Right renal pelvis (tissue), 4 donors: Measurements from ENCODE around the gene UGT1A10. TPM values are rescaled to one million over a fixed set of nuclear protein-coding genes. Genes with fewer than 3 reads are reported as not detected.
"Not testable (repeated sequence)": the region's sequence is repeated elsewhere in the genome, so short reads cannot be mapped to it uniquely, and the experiment has no call there.

Experiments
- DNase-seq, 4 donors: peaks; one replicate each; pipeline ENCODE4 v3.0.0-alpha.2; 2013; ENCODE audit warnings: low read depth in 4 of 4, low spot score in 3 of 4, missing footprints in 1 of 4
- polyA plus RNA-seq, 4 donors: library from polyadenylated mRNA; unstranded; fragments of 120-200 nt; gene quantifications; one replicate each; pipeline ENCODE4 v1.2.1, GENCODE V29; 2013; ENCODE audit not compliant: insufficient read length in 4 of 4

The UGT1A10 gene
- polyA plus RNA-seq, 4 donors = 0.03 TPM; not detected in 3

DNA sequence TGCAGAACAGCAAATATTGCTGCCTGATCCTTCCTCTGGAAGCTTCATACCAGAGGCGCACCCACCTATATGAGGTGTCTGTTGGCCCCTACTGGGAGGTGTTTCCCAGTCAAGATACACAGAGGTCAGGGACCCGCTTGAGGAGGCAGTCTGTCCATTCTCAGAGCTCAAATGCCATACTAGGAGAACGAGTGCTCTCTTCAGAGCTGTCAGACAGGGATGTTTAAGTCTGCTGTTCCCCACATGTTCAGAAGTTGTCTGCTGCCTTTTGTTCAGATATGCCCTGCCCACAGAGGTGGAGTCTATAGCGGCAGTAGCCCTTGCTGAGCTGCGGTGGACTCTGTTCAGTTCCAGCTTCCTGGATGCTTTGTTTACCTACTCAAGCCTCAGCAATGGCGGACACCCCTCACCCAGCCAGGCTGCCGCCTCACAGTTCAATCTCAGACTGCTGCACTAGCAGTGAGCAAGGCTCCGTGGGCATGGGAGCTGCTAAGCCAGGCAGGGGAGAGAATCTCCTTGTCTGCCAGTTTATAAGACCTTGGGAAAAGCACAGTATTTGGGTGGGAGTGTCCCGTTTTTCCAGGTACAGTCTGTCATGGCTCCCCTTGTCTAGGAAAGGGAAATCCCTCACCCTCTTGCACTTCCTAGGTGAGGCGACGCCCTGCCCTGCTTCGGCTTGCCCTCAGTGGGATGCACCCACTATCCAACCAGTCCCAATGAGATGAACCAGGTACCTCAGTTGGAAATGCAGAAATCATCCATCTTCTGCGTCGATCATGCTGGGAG is 100.8 kb downstream of the UGT1A10 start:
- not testable (repeated sequence) for DNase-seq

DNA sequence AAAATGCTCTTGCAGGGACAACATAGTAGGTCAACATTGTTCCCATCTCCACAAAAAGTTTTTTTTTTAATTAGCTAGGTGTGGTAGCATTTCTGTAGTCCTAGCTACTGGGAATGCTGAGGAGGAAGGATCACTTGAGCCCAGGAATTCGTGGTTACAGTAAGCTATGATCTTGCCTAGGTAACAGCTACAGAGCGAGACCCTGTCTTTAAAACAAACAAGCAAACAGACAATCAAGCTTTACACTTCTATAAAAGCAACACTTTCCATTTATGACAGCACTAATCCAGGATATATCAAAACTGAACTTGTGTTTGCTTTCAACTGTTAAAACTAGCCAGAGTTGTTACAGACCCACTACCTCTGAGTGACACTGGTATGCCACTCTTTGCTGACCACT is 104.6 kb downstream of the UGT1A10 start:
- no peak for DNase-seq

DNA sequence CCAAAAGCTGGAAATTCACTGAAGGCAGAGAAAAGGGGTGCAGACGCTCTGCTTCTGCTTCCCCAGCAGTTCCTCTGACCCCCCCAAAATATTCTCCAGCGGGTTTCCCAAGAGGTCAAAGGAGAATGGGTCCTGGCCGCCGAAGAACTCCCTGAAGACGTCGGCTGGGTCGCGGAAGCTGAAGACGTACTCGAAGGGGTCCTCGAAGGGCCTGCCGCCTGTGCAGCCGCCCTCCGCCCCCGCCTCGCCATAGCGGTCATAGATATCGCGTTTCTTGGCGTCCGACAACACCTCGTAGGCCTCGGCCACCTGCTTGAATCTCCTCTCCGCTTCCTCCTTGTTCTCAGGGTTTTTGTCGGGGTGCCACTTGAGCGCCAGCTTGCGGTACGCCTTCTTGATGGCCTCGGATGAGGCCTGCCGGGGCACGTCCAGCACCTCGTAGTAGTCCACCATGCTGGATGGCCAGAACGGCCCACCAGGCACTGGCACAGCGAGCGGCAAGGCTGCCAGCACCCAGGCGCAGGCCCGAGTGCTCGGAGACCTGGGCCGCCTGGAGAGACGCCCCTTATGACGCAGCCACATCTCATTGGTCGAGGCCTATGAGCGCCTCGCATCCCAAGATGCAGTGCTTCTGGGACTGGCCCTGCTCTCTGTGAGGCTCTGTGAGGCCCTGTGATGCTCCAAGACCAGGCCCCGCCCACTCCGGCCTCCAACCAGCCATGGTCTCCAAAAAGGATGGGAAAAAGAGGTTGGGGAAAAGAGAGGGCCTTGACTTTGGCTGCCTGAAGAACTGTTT is 107.4 kb downstream of the UGT1A10 start:
- no peak for DNase-seq

DNA sequence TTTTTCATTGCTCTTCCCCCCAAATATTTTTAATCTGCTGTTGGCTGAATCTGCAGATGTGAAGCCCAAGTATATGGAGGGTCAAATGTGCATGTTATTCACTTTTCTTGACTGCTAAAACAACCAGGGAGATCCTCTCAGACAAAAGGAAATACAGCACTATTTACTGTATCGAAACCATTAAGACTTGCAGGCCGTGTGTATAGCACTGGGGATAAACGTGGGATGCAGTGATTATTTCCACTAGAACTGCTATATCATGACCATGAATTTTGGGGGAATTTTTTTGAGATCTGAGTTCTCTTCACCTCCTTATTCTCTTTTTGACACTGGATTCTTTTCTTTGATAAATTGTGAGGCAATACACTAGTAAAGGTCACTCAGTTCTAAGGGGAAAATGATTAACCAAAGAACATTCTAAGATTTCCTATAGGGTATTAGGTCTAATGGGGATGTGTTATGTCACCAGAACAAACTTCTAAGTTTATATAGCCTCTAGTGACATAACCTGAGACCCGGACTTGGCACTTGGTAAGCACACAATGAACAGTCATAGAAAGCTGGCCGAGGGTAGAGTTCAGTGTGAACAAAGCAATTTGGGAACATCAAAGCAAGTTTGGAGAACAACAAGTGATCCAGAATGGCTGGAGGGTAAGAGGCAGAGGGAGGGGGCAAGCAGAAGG is 109.0 kb downstream of the UGT1A10 start:
- no peak for DNase-seq

DNA sequence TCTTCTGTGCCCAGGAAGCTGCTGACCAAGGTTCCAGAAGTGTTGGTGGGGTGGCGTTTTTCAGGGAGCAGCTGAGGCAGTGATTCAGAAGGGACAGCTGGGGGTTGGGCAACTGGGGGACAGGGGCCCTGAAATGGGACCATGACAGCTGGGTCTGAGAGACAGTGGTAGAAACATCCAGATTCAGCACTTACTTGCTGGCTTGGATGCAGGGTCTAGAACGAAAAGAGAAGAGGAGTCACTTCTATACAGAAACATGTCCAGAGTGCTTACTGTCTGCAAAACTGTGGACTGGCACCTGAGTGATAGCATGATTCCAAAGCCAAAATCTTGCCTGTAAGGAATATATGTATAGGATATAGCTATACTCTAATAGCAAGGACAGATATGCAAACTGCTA is 109.6 kb downstream of the UGT1A10 start:
- not testable (repeated sequence) for DNase-seq

DNA sequence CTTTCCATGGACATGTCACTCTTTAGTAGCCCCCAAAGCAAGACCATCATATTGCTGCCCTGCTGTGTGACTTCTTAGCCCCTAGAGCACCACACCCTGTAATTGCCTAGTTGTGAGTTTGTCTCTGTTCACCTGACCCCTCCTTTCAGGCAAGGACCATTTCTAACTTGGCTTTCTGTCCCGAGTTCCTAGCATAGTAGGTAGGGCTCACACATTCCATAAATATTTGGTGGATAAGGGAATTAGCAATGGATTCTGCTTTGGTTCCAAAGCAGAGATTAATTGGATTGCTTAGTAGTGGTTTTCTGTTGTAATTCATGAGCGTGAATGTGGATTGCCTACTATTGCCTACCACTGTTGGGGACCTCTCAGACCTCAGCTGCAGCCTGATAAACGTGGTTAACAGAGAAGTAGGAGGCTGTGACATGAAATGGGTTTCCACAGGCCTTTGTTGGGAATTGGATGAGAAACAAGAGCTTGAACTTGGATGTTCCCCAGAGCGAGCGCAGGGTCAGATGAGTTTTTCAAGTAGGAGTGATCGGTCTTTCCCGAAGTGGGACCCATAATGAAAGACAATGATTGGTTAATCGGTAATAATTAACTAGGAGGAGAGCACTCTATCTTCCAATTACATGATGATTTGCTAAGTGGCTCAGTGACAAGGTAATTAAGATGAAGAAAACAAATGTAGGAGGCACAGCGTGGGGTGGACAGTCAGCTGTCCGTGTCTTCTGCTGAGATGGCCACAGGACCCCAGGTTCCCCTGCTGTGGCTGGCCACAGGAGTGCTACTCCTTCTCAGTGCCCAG is 110.4 kb downstream of the UGT1A10 start:
- no peak for DNase-seq

DNA sequence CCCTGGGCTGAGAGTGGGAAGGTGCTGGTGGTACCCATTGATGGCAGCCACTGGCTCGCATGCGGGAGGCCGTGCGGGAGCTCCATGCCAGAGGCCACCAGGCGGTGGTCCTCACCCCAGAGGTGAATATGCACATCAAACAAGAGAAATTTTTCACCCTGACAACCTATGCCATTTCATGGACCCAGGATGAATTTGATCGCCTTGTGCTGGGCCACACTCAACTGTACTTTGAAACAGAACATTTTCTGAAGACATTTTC is 111.0 kb downstream of the UGT1A10 start:
- no peak for DNase-seq

DNA sequence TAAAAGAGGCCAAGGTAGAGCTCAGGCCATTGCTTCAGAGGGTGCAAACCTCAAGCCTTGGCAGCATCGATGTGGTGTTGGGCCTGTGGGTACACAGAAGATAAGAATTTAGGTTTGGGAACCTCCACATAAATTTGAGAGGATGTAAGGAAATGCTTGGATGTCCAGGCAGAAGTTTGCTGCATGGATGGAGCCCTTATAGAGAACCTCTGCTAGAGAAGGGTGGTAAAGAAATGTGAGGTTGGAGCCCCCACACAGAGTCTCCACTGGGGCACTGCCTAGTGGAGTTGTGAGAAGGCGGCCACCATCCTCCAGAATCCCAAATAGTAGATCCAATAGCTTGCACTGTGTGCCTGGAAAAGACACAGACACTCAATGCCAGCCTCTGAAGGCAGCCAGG is 114.4 kb downstream of the UGT1A10 start:
- DNase-seq = not testable (repeated sequence)

DNA sequence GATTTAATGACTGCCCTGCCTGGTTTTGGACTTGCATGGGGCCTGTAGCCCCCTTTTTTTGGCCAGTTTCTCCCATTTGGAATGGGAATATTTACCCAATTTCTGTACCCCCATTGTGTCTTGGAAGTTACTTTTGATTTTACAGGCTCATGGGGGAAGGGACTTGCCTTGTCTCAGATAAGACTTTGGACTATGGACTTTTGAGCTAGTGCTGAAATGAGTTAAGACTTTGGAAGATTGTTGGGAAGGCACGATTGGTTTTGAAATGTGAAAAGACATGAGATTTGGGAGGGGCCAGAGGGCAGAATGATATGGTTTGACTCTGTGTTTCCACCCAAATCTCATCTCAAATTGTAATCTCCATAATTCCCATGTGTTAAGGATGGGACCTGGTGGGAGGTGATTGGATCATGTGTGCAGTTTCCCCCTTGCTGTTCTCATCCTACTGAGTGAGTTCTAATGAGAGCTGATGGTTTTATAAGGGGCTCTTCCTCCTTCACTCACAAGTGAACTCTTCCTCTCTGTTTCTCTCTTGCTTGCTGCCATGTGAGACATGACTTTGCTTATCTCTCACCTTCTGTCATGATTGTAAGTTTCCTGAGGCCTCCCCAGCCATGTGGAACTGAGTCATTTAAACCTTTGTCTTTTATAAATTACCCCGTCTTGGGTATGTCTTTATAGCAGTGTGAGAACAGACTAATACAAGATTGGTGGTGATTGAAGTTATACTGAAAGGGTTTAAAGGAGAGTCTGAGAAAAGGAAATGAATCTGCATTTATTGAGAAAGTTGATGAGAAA is 115.2 kb downstream of the UGT1A10 start:
- DNase-seq = not testable (repeated sequence)

DNA sequence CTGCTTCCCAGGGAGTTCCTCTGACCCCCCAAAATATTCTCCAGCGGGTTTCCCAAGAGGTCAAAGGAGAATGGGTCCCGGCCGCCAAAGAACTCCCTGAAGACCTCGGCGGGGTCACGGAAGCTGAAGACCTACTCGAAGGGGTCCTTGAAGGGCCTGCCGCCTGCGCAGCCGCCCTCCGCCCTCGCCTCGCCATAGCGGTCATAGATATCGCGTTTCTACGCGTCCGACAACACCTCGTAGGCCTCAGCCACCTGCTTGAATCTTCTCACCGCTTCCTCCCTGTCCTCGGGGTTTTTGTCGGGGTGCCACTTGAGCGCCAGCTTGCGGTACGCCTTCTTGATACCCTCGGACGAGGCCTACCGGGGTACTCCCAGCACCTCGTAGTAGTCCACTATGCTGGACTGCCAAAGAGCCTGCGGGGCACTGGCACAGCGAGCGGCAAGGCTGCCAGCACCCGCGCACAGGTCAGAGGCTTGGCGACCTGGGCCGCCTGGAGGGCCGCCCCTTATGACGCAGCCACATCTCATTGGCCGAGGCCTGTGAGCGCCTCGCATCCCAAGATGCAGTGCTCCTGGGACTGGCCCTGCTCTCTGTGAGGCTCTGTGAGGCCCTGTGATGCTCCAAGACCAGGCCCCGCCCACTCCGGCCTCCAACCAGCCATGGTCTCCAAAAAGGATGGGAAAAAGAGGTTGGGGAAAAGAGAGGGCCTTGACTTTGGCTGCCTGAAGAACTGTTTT is 118.8 kb downstream of the UGT1A10 start:
- DNase-seq = no peak

DNA sequence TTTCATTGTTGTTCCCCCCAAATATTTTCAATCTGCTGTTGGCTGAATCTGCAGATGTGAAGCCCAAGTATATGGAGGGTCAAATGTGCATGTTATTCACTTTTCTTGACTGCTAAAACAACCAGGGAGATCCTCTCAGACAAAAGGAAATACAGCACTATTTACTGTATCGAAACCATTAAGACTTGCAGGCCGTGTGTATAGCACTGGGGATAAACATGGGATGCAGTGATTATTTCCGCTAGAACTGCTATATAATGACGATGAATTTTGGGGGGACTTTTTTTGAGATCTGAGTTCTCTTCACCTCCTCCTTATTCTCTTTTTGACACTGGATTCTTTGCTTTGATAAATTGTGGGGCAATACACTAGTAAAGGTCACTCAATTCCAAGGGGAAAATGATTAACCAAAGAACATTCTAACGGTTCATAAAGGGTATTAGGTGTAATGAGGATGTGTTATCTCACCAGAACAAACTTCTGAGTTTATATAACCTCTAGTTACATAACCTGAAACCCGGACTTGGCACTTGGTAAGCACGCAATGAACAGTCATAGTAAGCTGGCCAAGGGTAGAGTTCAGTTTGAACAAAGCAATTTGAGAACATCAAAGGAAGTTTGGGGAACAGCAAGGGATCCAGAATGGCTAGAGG is 120.3 kb downstream of the UGT1A10 start:
- DNase-seq = no peak

DNA sequence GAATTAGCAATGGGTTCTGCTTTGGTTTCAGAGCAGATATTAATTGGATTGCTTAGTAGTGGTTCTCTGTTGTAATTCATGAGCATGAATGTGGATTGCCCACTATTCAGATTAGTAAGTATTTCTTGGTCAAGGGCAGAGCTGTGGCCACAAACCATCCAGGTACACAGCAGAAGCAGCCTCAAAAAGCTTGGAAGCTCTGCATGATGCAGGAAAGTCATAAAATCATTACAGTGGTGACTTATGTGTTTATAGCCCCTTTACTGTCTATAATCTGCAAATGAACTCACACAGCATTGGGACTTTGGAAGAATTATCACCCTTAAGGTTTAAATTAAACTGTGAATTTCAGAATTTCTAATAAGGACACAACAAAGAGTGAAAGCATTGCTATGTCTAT is 121.9 kb downstream of the UGT1A10 start:
- DNase-seq = no peak

DNA sequence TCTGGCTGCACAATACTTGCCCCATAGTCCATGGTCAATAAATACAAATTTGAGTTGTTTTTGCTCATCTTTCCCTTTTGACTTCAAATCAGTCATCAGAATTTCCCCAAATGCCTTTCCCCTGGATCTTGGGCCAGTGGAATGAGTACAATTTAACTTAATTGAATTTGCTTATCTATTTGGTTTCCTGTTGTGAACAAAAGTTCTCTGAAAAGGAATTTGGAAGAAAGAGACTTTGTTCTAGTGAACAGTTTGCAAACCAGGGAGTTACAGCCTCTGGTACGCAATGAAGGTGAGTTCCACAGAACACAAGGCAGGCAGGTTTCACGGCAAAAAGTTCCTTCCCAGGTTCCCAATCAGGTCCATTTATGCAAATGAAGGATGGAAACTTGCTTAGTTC is 122.6 kb downstream of the UGT1A10 start:
- DNase-seq = no peak

DNA sequence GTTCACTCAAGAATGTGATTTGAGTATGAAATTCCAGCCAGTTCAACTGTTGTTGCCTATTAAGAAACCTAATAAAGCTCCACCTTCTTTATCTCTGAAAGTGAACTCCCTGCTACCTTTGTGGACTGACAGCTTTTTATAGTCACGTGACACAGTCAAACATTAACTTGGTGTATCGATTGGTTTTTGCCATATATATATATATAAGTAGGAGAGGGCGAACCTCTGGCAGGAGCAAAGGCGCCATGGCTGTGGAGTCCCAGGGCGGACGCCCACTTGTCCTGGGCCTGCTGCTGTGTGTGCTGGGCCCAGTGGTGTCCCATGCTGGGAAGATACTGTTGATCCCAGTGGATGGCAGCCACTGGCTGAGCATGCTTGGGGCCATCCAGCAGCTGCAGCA is 123.8 kb downstream of the UGT1A10 start, which contains the start of gene UGT1A1:
TSS of gene UGT1A1 (plus strand) at position 228 of the 400 bp plus-strand sequence. CDS start at position 246, 18 bp downstream.
- no peak for DNase-seq

DNA sequence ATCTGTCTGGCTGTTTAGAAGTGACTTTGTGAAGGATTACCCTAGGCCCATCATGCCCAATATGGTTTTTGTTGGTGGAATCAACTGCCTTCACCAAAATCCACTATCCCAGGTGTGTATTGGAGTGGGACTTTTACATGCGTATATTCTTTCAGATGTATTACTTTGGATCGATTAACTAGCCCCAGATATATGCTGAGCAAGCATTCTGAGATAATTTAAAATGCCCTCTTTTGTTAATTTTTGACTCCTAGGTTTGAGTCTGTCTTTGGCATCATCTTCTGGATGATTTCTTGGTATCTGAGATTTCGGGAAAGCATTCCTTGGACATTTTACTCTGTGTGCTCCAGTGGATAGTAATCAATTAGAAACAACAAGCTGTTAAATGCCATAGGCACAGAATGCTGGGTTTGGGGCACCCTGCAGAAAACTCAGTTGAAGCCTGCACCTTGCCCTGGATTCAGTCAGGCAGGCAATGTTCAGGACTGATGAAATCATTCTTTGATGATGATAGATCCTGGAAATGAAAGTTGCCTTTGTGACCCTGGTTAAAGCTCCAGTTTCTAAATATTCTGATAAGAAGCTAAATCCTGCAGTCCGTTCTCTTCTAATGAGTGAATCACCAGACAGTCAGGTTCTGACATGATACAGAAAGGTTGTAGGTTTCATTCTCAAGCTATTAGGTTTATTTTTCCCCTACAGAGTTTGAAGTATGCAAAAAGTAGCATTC is 125.0 kb downstream of the UGT1A10 start:
- DNase-seq = no peak

DNA sequence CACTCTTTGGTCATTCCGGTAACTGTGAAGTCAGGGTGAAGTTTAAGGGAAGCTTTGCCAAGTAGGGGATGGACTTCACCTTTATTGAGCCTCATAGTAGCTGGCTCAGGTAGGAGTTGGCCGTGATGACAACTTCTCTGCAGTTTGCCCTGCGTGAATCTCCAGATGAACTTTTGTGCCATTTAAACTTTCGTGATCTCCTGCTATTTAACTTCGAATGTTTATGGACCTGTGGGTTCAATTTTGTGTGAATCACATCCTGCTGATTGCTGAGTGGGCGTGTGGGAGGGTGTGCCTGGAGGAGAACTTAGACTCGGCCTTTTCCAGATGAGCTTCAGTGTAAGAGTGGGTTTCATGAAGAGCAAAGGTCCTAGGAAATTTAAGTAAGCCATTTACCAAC is 128.0 kb downstream of the UGT1A10 start:
- DNase-seq = no peak

DNA sequence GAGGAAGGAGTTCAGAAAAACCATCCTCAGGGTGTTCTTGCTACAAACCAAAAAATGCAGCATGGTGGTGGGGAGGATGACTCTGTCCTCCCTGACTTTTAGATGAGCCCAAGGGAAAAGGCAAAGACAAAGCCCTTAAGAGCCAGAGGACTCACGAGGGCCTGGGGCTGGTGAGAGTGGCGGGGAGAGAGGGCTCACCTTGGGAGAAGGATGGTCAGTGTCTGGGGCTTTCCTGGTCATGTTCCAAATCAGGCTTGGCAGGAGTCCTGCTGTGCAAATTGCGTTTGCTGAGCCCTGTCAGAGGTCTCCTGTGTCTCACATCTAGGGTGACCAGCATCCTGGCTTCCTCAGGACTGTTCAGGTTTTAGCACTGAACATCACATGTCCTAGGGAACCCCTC is 128.5 kb downstream of the UGT1A10 start:
- no peak for DNase-seq

DNA sequence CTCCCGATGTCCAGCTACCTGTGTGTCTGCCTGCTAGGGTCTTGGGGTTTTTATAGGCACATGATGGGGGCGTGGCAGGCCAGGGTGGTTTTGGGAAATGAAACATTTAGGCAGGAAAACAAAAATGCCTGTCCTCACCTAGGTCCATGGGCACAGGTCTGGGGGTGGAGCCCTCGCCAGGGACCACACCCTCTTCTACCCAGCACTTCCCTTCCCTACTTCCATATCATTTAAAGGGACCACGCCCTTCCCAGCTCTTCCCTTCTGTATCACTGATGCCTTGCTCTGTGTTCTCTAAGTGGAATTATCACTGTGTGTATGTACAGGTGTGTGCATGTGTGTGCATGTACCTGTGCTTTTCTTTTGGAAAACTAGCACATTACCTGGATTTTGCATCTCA is 130.2 kb downstream of the UGT1A10 start:
- no peak for DNase-seq
